ENCODE measurements around the gene PCMT1. TPM values are rescaled to one million over a fixed set of nuclear protein-coding genes. Genes with fewer than 3 reads are reported as not detected.
"Not testable (repeated sequence)": the region's sequence is repeated elsewhere in the genome, so short reads cannot be mapped to it uniquely, and the experiment has no call there.

PCMT1 gene
- total and polyA plus RNA-seq, 9 donors = 59.1 to 77.9 (median 72.3) TPM

DNA sequence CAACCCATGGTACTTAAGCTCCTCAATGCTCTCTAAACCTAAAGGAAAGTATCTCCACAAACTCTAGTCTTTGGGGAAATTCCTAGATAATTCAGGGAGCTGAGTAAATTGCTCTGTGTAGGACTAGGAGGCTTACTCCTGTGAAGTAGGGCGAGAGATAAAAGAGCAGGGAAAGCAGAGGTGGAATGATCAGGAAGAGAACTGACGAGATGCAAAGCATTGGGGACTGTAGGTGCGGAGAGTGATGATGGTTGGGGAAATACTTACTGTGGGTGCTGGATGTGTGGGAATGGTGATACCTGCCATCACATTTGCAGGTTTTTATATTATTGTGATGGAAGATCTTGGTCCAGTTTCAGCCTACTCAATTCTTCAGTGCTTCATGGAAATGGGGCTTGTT lies 30.0 kb upstream of the PCMT1 start:
- H3K4me3 ChIP-seq (ENCODE audit: low read length) = no peak overlapping the region
- no peak overlapping the region for H3K27ac ChIP-seq (ENCODE audit: low read length)
- H3K4me1 ChIP-seq (ENCODE audit: control insufficient read depth, insufficient read depth, low read length) = peaks cover 7% of the 10 kb centered on the region
- DNase-seq = no peak
- no peaks in the 10 kb centered on the region for H3K9me3 ChIP-seq (replicated peaks; ENCODE audit: control insufficient read depth, low read depth, low read length)
- WGBS (ENCODE audit: insufficient coverage) = 97% methylated on average over 3 of the region's 3 CpGs
- H3K27me3 ChIP-seq (ENCODE audit: control insufficient read depth, insufficient read depth, low read length) = no peaks in the 10 kb centered on the region
- H3K36me3 ChIP-seq (ENCODE audit: control insufficient read depth, insufficient read depth, low read length) = no peaks in the 10 kb centered on the region

DNA sequence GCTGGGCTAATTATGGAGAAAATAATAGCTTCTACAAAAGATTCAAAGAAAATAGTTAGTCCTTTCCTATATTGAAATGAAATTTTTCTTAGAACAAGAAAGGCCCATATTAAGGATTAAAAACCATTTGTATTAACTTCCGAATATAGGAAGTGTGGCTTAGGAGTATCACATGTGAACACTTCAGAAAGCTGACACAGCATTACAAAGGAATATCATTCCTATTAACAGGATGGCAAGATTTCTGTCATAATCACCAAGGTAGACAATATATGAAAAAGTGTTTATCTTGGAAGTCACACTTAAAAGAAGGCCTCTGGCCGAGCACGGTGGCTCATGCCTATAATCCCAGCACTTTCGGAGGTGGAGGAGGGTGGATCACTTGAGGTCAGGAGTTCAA lies 26.3 kb upstream of the PCMT1 start:
- Histone ChIP-seq H3K36me3 (ENCODE audit: control insufficient read depth, insufficient read depth, low read length) (peaks cover 9% of the 10 kb centered on the region), H3K4me1 (ENCODE audit: control insufficient read depth, insufficient read depth, low read length) (peaks cover 4% of the 10 kb centered on the region), H3K27ac (ENCODE audit: low read length) (no peak overlapping the region), H3K4me3 (ENCODE audit: low read length) (no peak overlapping the region), H3K9me3 (replicated peaks; ENCODE audit: control insufficient read depth, low read depth, low read length) (no peaks in the 10 kb centered on the region), H3K27me3 (ENCODE audit: control insufficient read depth, insufficient read depth, low read length) (no peaks in the 10 kb centered on the region)
- DNase-seq = no peak
- WGBS (ENCODE audit: insufficient coverage) = no CpG with 5 or more reads among the region's 4 CpGs

DNA sequence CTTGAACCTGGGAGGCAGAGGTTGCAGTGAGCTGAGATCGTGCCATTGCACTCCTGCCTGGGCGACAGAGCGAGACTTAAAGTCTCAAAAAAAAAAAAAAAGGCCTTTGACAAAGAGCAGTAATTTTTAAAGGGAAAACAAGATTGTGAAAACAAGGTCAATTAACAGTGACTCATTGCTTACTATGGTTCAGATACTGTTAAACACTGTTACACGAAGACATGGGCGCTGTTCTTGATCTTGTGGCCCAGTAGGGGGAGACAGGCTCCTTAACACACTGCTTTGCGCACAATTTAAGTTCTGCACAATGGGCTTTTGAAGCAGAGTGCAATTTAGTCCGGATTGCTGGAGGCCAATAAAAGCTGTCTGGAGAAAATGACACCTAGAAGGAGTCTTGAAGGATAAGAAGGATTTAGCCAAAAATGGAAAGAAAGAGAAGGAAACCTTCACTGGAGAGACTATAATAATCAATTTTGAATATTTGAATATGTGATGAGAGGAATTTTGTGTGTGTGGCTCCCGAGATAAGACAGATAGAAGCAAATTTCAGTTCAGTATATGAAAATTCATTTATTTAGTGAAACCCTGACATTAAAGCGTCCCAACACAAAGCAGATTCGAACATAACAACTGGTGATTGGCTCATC lies 25.6 kb upstream of the PCMT1 start:
- H3K9me3 ChIP-seq (replicated peaks; ENCODE audit: control insufficient read depth, low read depth, low read length) = no peaks in the 10 kb centered on the region
- no peaks in the 10 kb centered on the region for H3K27me3 ChIP-seq (ENCODE audit: control insufficient read depth, insufficient read depth, low read length)
- DNase-seq = peak; percentile 55
- peaks cover 13% of the 10 kb centered on the region for H3K36me3 ChIP-seq (ENCODE audit: control insufficient read depth, insufficient read depth, low read length)
- no peak overlapping the region for H3K4me3 ChIP-seq (ENCODE audit: low read length)
- peaks cover 1% of the 10 kb centered on the region for H3K4me1 ChIP-seq (ENCODE audit: control insufficient read depth, insufficient read depth, low read length)
- 78% methylated on average over 3 of the region's 10 CpGs for WGBS (ENCODE audit: insufficient coverage)
- H3K27ac ChIP-seq (ENCODE audit: low read length) = no peak overlapping the region

DNA sequence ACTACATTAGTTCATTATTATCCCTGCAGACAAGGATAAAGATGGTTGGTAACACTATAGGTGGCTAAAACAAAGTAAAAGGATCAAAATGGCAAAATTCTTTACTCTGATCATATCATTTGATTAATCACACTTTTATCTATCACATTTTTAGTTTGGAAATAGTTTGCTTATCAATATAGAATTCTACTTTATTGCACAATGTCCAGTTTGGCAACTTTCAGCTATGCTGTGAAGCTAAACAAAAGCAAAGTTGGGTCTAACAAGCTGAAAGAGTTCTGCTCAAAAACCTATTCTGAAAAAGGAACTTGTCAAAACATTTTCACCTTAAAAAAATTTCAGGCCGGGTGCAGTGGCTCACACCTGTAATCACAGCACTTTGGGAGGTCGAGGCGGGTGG lies 23.8 kb upstream of the PCMT1 start:
- peaks cover 30% of the 10 kb centered on the region for H3K36me3 ChIP-seq (ENCODE audit: control insufficient read depth, insufficient read depth, low read length)
- no peaks in the 10 kb centered on the region for H3K9me3 ChIP-seq (replicated peaks; ENCODE audit: control insufficient read depth, low read depth, low read length)
- no peaks in the 10 kb centered on the region for H3K4me1 ChIP-seq (ENCODE audit: control insufficient read depth, insufficient read depth, low read length)
- H3K4me3 ChIP-seq (ENCODE audit: low read length) = no peak overlapping the region
- no CpG with 5 or more reads among the region's 3 CpGs for WGBS (ENCODE audit: insufficient coverage)
- no peaks in the 10 kb centered on the region for H3K27me3 ChIP-seq (ENCODE audit: control insufficient read depth, insufficient read depth, low read length)
- no peak for DNase-seq
- no peak overlapping the region for H3K27ac ChIP-seq (ENCODE audit: low read length)

DNA sequence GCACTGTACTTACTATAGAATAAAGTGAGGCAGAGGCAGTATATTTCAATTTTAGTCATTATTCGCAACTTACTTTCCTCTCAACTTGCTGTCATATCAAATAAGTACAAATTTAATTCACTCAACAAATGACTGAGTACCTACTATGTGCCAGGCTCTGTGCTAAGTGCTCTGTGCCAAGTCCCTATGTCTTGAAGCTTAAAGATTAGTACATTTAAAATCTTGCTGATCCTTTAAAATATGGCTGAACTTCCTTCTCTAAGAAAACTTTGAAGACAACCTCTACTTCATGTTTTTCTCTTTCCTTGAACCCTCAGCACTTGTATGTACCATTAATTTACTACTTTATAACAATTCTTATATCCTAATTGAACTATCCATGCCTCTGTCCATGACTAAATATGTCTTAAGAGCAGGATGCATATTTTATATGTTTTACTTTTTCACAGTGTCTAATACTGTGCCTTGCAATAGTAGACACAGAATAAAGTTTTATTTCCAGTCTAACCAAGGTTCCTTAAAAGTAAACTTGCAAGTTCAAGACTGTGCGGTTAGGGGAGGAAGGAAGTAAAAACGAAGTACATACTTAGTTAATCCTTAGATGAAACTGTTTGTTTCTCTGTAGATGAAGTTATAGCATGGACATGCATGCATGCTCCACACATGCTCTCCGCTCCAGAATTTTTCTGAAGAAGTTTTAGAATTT lies 21.6 kb upstream of the PCMT1 start:
- Histone ChIP-seq H3K27ac (ENCODE audit: low read length) (no peak overlapping the region), H3K36me3 (ENCODE audit: control insufficient read depth, insufficient read depth, low read length) (peaks cover 40% of the 10 kb centered on the region), H3K27me3 (ENCODE audit: control insufficient read depth, insufficient read depth, low read length) (no peaks in the 10 kb centered on the region), H3K9me3 (replicated peaks; ENCODE audit: control insufficient read depth, low read depth, low read length) (no peaks in the 10 kb centered on the region), H3K4me3 (ENCODE audit: low read length) (no peak overlapping the region), H3K4me1 (ENCODE audit: control insufficient read depth, insufficient read depth, low read length) (no peaks in the 10 kb centered on the region)
- DNase-seq = no peak
- 93% methylated on average over 3 of the region's 4 CpGs for WGBS (ENCODE audit: insufficient coverage)

DNA sequence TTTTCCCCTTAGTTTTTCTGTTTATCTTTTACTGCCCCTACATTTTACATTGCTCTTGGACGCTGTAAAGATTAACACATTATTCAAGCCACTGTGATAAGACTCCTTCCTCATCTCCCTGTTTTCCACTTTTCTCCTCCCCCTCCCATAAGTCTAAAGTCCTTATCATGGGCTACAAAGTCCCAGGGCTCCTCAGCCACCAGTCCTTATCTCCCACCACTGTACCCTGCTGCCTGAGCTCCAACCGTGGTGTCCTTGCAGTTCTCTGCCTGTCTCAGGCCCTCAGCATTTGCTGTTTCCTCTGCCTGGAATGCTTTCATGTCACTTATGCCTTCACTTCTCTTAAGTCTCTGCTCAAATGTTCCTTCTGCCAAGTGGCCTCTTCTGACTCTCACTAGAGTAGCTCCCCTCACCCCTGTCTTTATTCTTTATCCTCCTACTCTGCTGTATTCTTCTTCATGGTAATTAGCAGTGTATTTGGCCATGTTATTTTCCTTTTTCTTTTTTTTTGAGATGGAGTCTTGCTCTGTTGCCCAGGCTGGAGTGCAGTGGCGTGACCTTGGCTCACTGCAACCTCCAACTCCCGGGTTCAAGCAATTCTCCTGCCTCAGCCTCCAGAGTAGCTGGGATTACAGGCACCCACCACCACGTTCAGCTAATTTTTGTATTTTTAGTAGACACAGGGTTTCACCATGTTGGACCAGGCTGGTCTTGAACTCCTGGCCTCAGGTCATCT lies 20.9 kb upstream of the PCMT1 start:
- Histone ChIP-seq H3K27ac (ENCODE audit: low read length) (no peak overlapping the region), H3K9me3 (replicated peaks; ENCODE audit: control insufficient read depth, low read depth, low read length) (no peaks in the 10 kb centered on the region), H3K4me1 (ENCODE audit: control insufficient read depth, insufficient read depth, low read length) (no peaks in the 10 kb centered on the region), H3K36me3 (ENCODE audit: control insufficient read depth, insufficient read depth, low read length) (peaks cover 40% of the 10 kb centered on the region), H3K4me3 (ENCODE audit: low read length) (no peak overlapping the region), H3K27me3 (ENCODE audit: control insufficient read depth, insufficient read depth, low read length) (no peaks in the 10 kb centered on the region)
- DNase-seq = no peak
- WGBS (ENCODE audit: insufficient coverage) = 83% methylated on average over 5 of the region's 5 CpGs

DNA sequence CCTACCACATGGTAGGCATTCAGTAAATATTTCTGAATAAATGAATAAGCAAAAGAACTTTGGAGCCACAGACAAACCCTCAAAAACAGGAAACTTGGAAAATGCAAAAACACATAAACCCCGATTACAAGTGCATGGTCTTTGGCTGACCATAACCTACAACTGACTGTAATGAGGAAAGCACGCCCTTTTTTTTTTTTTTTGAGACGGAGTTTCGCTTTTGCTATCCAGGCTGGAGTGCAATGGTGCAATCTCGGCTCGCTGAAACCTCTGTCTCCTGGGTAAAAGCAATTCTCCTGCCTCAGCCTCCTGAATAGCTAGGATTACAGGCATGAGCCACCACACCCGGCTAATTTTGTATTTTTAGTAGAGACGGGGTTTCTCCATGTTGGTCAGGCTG lies 19.7 kb upstream of the PCMT1 start:
- H3K4me1 ChIP-seq (ENCODE audit: control insufficient read depth, insufficient read depth, low read length) = no peaks in the 10 kb centered on the region
- no peaks in the 10 kb centered on the region for H3K9me3 ChIP-seq (replicated peaks; ENCODE audit: control insufficient read depth, low read depth, low read length)
- 100% methylated on average over 3 of the region's 8 CpGs for WGBS (ENCODE audit: insufficient coverage)
- no peak for DNase-seq
- no peak overlapping the region for H3K4me3 ChIP-seq (ENCODE audit: low read length)
- no peaks in the 10 kb centered on the region for H3K27me3 ChIP-seq (ENCODE audit: control insufficient read depth, insufficient read depth, low read length)
- no peak overlapping the region for H3K27ac ChIP-seq (ENCODE audit: low read length)
- H3K36me3 ChIP-seq (ENCODE audit: control insufficient read depth, insufficient read depth, low read length) = peaks cover 47% of the 10 kb centered on the region

DNA sequence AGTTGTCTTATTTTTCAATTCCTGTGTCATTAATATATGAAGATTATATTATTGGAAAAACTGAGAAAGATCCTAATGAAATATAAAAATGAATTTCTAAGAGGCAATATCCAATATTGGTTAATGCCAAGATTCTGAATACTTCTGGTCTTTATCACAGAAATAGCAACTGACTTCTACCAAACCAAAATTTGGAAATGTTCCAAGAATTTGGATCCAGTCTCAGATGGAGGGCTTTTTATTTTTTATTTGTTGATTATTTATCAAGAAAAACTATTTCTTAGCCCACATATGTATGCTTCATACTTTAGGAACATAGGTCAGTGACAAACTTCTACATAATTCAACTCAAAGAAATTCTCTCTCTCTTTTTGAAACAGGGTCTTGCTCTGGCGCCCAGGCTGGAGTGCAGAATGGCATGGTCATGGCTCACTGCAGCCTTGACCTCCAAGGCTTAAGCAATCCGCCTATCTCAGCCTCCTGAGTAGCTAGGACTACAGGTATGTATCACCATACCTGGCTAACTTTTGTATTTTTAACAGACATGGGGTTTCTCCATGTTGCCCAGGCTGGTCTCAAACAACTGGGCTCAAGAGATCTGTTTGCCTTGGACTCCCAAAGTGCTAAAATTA lies 16.3 kb upstream of the PCMT1 start:
- Histone ChIP-seq H3K4me1 (ENCODE audit: control insufficient read depth, insufficient read depth, low read length) (no peaks in the 10 kb centered on the region), H3K36me3 (ENCODE audit: control insufficient read depth, insufficient read depth, low read length) (peaks cover 57% of the 10 kb centered on the region), H3K27ac (ENCODE audit: low read length) (no peak overlapping the region), H3K4me3 (ENCODE audit: low read length) (no peak overlapping the region), H3K27me3 (ENCODE audit: control insufficient read depth, insufficient read depth, low read length) (no peaks in the 10 kb centered on the region), H3K9me3 (replicated peaks; ENCODE audit: control insufficient read depth, low read depth, low read length) (no peaks in the 10 kb centered on the region)
- DNase-seq = no peak
- WGBS (ENCODE audit: insufficient coverage) = 100% methylated on average over 1 of the region's 2 CpGs

DNA sequence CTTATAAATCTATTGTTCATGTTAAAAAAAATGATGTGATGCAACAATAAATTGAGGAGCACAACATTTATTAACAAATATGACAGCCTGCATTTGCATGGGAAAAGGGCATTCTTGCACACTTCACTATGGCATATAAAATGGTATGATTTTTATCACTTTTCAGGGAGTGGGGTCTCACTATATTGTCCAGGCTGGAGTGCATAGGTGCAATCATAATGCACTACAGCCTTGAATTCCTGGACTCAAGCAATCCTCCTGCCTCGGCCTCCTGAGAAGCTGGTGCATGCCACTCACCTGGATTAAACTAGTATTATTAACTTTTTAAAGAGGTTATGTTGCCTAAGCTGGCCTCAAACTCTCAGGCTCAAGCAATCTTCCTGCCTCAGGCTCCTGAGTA lies 14.6 kb upstream of the PCMT1 start:
- Histone ChIP-seq H3K4me1 (ENCODE audit: control insufficient read depth, insufficient read depth, low read length) (no peaks in the 10 kb centered on the region), H3K27ac (ENCODE audit: low read length) (no peak overlapping the region), H3K36me3 (ENCODE audit: control insufficient read depth, insufficient read depth, low read length) (peaks cover 54% of the 10 kb centered on the region), H3K4me3 (ENCODE audit: low read length) (no peak overlapping the region), H3K27me3 (ENCODE audit: control insufficient read depth, insufficient read depth, low read length) (no peaks in the 10 kb centered on the region), H3K9me3 (replicated peaks; ENCODE audit: control insufficient read depth, low read depth, low read length) (no peaks in the 10 kb centered on the region)
- no CpG with 5 or more reads among the region's 1 CpG for WGBS (ENCODE audit: insufficient coverage)
- DNase-seq = no peak

DNA sequence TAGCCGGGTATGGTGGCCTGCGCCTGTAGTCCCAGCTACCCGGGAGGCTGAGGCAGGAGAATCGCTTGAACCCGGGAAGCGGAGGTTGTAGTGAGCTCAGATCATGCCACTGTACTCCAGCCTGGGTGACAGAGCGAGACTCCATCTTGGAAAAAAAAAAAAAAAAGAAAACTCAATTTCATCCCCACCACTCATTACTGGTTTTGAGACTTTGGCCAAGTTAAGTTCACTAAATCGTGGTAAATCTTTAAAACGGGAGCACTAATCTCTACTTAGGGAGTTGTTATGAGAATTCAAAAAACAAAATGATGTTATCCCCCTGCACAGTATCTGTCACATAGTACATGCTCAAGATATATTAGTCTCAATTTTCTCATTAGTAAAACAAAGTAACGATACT lies 4.3 kb upstream of the PCMT1 start:
- peak overlapping the region; percentile 71 for H3K4me3 ChIP-seq (ENCODE audit: low read length)
- not testable (repeated sequence) for DNase-seq; H3K27ac ChIP-seq (ENCODE audit: low read length); H3K9me3 ChIP-seq (replicated peaks; ENCODE audit: control insufficient read depth, low read depth, low read length); H3K4me1 ChIP-seq (ENCODE audit: control insufficient read depth, insufficient read depth, low read length); H3K27me3 ChIP-seq (ENCODE audit: control insufficient read depth, insufficient read depth, low read length)
- no CpG with 5 or more reads among the region's 10 CpGs for WGBS (ENCODE audit: insufficient coverage)
- H3K36me3 ChIP-seq (ENCODE audit: control insufficient read depth, insufficient read depth, low read length) = peaks cover 24% of the 10 kb centered on the region
